Midbrain (tissue), 1 donor: Measurements from ENCODE around the gene CFB.
"Not testable (repeated sequence)": the region's sequence is repeated elsewhere in the genome, so short reads cannot be mapped to it uniquely, and the experiment has no call there.

Experiments used
- DNase-seq: peaks from one replicate; lab custom pipeline; 2025; lab: John Stamatoyannopoulos, UW

The CFB gene

DNA sequence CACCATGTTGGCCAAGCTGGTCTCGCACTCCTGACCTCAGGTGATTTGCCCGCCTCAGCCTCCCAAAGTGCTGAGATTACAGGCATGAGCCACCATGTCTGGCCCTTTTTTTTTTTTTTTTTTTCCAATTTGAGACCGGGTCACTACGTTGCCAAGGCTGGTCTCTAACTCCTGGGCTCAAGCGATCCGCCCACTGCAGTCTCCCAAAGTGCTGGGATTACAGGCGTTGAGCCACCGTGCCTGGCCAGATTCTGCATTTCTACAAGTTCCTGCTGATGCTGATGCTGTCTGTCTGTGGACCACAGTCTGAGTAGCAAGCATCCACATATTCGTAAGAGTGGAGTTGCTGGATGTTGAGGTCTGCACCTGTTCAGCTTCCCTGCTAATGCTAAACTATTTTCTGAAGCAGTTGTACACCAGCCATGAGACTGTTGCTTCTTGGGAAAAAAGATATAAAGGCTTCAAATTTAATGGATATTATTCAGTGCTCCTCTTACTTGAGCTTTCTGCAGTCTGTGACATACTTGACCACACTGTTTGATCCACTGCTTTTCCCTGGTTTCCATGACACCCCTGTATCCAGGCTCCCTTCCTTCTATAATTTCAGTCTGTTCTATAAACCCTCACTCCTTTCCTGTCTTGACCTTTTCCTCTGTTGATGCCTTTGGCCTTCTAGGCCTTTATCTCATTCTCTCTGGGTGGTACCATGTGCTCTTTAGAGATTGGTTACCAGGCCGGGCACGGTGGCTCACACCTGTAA, 33.9 kb upstream of the CFB start:
- no peak for DNase-seq

DNA sequence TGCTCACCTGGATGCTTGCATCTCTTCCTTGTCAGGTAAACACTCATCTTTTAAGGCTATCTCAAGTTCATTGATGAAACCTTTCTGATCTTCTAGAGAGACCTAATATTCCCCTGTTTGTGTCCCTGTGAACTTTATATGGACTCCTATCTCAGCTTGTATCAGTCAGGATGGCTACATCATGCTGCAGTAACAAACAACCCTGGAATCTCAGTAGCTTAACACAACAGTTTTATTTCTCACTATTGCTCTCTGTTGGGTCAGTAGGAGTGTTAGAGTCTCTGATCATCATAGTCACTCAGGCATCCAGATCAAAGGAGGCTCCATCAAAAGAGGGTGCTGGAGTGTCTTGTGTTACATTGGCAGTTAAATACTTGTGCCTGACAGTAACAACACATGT, 30.5 kb upstream of the CFB start:
- no peak for DNase-seq

DNA sequence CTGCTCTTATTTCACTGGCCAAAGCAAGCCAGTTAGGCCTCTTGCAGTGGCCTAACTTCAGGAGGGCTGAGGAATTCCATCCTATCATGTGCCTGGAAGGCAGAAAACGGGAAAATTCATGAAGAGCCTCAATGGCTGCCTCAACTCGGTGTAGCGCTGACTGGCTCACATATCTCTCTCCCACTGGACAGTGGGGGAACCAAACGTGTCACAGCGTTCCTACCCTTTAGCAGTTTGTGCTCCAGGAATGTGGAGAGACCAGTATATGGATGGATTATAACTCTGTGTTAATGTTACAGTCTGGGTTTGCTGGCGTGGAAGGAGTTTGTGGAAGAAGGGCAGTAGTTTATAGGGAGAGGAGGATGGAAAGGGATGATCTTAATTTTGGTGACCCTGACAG, 30.1 kb upstream of the CFB start:
- no peak for DNase-seq

DNA sequence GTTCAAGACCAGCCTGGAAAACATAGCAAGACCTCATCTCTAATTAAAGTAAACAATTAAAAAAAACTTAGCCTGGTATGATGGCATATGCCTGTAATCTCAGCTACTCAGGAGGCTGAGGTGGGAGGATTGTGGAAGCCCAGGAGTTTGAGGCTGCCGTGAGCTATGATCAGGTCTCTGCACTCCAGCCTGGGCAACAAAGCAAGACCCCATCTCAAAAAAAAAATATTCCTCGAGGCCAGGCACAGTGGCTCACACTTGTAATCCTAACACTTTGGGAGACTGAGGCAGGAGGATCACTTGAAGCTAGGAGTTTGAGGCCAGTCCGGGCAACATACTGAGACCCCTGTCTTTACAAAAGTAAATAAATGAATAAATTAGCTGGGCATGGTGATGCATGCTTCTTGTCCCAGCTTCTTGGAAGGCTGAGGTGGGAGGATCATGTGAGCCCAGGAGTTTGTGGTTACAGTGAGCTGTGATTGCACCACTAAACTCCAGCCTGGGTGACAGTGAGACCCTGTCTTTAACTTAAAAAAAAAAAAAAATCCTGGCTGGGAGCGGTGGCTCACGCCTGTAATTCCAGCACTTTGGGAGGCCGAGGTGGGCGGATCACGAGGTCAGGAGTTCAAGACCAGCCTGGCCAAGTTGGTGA, 27.7 kb upstream of the CFB start:
- DNase-seq: no peak

DNA sequence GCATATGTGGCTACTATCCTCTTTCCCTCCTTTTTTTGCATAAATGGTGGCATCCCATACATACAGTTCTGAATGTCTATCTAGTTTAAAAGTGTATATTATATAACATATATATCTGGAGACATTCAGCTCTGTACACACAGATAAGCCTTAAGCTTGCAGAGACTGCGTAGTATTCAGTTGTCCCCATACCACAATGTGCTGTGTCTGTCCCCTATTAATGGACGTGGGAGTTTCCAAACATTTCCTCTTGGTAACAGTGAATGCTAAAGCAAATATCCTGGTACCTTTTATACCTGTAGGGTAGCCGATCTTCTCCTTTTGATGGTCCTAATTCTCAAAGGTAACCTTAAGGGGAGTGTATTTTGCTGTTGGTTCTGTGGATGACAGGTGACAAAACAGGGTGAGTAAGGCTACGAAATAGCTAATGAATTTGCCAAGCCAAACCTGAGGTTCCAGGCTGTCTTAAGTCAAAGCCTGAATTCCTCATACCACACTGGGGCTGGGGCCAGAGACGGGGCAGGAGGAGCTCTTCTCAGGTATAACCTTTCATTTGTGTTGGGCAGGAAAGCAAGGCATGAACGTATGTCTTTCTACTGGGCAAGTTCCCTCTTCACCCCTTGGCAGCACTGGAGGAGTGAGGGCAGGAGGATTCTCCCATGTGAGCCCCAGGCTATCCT, 26.1 kb upstream of the CFB start:
- no peak for DNase-seq

DNA sequence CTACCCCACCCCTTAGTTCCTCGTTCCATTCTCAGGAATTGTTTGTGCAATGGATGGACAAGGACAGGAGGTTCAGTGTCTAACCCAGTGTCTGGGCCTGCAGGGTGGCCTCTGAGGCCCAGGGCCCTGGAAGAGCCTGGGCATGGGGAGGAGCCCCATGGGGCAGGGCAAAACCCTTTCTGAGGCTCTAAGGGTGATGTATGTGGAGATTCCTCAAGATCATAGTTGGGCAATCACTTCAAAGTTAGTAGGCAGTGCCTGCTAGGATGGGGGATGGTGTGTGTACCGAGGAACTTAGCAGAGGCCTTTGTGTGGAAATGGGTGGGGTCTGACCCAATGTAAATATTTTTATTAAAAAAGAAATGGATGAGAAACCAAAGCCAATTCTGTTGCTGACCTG, 25.1 kb upstream of the CFB start:
- DNase-seq: no peak

DNA sequence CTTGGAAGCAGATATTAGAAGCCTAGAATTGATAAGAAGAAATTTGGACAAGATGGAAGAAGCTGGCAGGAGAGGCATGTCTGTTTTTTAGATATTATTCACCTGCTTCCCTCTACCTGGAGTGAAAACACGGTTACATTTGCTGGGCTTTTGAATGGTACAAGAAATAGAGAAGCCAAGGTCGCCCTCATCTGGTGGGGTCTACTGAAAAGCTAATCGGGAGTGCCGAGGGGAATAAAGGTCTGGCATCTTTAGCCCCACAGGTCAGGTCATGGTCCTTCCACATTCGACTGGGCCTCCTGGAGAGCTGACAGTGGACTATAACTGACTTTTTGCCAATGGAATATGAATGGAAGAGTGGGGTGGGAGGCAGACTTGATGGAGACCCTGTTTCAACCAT, 23.0 kb upstream of the CFB start:
- no peak for DNase-seq

DNA sequence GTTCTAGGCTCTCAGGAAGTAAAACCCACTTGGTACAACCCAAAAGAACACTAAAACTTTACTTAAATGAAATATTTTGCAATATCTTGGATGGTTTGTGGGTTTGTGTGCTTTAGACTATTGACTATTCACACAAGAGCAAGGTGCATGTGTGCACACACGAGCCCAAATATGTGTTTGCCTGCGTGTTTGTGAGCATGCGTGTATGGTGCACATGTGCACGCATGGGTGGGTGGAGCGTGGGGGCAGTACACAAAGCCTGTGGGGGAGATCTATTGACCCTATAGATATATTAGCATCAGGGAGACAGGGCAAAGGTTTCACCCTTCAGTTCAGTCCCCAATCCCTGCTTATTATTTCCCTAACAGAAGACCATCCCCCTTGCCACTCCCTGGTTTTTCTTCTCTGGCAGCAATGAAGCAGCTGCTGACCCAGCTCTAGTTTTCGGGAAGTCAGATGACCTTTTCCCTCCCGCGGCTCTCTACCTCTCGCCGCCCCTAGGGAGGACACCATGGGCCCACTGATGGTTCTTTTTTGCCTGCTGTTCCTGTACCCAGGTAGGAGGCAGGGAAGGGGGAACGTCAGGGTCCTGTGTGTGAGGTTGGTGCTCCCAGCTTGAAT, 18.5 kb upstream of the CFB start, which contains the start of gene C2:
Gene C2 (plus strand): TSS at position 476 of the 621 bp plus-strand sequence. CDS start 36 bp downstream, at position 512.
- no peak for DNase-seq

DNA sequence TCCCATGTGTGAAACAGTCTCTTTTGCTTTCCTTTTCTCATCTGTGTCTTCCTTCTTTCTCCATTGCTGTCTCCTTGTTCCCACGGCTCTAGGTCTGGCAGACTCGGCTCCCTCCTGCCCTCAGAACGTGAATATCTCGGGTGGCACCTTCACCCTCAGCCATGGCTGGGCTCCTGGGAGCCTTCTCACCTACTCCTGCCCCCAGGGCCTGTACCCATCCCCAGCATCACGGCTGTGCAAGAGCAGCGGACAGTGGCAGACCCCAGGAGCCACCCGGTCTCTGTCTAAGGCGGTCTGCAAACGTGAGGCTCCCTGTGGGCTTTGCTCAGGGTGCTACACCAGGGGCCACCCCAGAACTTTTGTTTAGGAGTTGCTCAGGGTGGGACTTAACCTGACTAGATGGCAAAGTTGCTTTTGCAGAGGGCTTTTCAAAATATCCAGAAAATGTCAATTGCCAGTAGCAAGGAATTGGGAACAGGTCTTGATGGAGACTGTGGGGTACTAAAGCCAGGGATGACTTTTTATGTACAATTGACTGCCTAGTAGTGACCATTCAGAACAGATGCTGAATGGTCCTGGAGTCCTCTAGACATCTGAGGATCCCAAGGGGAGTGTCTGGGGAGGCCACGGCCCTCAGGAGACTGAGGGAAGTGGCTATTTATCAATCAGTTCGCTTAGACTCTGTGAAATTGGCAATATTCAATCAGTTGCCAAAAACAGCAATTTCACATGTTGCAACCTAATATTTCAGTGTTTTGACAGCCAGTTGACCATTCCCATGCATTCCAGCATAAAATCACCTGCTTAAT, 17.8 kb upstream of the CFB start:
- no peak for DNase-seq

DNA sequence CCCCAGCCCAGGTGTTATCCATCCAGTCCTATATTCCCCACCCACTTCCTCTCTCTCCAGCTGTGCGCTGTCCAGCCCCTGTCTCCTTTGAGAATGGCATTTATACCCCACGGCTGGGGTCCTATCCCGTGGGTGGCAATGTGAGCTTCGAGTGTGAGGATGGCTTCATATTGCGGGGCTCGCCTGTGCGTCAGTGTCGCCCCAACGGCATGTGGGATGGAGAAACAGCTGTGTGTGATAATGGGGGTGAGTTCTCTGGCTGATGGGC, 17.3 kb upstream of the CFB start:
- no peak for DNase-seq

DNA sequence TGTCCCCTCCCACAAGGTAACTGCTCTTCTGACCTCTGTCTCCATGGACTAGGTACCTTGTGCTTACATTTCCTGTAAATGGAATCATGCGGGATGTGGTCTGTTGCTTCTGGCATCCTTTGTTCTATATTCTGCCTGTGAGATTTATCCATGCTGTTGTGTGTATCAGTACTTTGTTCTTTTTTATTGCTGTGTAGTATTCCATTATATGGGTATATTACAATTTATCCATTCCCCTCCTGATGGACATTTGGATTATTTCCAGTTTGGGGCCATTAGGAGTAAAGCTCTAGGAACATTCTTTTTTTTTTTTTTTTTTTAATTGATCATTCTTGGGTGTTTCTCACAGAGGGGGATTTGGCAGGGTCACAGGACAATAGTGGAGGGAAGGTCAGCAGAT, 14.9 kb upstream of the CFB start:
- no peak for DNase-seq

DNA sequence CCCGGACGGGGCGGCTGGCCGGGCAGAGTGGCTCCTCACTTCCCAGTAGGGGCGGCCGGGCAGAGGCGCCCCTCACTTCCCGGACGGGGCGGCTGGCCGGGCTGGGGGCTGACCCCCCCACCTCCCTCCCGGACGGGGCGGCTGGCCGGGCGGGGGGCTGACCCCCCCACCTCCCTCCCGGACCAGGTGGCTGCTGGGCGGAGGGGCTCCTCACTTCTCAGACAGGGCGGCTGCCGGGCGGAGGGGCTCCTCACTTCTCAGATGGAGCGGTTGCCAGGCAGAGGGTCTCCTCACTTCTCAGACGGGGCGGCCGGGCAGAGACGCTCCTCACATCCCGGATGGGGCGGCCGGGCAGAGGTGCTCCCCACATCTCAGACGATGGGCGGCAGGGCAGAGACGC, 13.8 kb upstream of the CFB start:
- not testable (repeated sequence) for DNase-seq

DNA sequence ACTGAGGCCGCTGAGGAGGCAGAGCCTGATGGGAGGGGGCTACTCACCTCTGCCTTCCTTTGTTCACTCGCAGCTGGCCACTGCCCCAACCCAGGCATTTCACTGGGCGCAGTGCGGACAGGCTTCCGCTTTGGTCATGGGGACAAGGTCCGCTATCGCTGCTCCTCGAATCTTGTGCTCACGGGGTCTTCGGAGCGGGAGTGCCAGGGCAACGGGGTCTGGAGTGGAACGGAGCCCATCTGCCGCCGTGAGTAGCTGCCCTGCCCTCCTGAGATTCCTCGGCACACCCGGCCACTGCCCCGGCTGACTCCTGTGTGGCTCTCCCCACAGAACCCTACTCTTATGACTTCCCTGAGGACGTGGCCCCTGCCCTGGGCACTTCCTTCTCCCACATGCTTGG, 12.4 kb upstream of the CFB start:
- no peak for DNase-seq

DNA sequence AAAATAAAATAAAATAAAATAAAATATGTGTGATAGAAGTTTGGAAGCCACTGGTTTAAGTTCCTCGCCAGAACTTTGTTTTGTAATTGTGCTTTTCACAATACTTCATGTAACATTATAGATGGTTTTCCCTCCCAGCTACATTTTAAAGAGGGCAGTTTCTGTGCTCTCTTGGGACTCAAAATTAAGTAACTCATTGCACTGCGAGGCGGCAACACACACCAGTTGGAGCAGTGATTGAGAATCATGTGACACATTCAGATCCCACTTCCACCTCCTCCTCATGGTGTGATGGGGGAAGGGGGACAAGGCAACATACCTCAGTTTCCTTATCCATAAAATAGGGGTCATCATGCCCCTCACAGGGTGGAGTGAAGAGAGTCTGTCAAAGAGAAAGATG, 10.9 kb upstream of the CFB start:
- no peak for DNase-seq

DNA sequence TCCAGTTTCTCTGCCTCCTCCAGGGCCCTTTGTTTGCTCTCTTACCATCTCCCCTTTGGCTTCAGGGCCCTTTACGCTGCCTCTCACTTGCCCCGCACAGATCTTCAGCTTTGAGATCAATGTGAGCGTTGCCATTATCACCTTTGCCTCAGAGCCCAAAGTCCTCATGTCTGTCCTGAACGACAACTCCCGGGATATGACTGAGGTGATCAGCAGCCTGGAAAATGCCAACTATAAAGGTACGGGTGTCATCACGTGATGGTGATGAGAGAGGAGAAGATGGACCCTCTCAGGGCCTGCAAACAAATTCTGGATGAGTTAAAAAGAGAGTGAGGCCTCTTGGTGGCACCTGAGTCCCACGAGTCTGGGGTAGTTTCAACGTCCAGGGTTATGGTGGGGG, 10.1 kb upstream of the CFB start:
- DNase-seq: no peak

DNA sequence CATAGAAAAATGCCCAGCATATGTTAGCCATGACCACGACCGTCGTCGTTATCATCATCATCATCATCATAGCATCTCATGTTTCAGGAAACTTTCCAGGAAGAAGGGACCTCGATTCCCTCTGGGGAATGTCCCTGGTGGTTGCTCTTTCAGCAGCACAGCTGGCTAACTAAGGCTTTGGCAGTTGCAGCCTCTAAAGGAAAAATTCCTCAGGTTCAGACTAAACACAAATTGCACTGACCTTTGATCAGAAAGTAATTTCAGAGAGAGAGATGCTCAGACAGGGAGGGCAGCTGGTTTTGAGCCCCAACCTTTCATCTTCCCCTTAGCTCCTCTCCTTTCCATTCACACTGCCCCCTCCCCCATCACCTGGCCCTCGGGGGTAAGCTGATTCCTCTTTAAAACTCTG, 5.6 kb upstream of the CFB start:
- no peak for DNase-seq

DNA sequence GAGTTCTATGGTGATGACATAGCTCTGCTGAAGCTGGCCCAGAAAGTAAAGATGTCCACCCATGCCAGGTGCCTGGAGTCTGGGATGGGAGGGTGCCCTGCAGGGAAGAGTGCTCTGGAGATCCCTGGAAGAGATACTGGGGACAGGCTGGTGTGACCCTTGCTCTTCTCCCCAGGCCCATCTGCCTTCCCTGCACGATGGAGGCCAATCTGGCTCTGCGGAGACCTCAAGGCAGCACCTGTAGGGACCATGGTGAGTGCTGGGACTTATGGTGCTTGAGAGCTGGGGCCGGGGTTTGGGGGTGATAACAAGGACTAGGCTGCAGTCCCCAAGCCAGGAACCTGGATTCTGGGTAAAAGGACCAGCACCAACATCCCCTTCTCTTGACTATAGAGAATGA, 2.2 kb upstream of the CFB start:
- no peak for DNase-seq

DNA sequence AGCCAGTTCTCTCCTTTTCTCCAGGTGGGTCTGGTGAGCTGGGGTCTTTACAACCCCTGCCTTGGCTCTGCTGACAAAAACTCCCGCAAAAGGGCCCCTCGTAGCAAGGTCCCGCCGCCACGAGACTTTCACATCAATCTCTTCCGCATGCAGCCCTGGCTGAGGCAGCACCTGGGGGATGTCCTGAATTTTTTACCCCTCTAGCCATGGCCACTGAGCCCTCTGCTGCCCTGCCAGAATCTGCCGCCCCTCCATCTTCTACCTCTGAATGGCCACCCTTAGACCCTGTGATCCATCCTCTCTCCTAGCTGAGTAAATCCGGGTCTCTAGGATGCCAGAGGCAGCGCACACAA, 765 bp upstream of the CFB start:
- no peak for DNase-seq

DNA sequence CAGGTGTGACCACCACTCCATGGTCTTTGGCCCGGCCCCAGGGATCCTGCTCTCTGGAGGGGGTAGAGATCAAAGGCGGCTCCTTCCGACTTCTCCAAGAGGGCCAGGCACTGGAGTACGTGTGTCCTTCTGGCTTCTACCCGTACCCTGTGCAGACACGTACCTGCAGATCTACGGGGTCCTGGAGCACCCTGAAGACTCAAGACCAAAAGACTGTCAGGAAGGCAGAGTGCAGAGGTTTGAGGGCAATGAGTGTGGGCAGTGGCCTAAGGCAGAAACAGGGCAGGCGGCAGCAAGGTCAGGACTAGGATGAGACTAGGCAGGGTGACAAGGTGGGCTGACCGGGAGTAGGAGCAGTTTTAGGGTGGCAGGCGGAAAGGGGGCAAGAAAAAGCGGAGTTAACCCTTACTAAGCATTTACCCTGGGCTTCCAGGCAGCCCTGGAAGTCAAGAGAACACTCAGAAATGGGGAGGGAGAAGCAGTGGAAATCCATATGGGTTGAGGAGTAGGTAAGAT, 533 bp downstream of the CFB start:
- no peak for DNase-seq

DNA sequence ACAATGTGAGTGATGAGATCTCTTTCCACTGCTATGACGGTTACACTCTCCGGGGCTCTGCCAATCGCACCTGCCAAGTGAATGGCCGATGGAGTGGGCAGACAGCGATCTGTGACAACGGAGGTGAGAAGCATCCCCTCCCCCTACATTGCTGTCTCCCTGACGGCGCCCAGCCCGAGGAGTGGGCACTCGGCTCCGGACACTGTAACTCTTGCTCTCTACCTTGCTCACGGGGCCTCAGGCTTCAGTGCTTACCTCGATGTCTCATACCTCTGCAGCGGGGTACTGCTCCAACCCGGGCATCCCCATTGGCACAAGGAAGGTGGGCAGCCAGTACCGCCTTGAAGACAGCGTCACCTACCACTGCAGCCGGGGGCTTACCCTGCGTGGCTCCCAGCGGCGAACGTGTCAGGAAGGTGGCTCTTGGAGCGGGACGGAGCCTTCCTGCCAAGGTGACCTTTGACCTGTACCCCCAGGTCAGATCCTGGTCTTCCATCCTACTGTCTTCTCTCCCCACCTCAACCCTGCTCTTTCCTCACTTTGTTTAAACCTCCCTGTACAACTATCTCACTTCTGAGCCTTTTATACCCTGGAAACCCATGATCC, 1.3 kb downstream of the CFB start:
- DNase-seq: no peak

DNA sequence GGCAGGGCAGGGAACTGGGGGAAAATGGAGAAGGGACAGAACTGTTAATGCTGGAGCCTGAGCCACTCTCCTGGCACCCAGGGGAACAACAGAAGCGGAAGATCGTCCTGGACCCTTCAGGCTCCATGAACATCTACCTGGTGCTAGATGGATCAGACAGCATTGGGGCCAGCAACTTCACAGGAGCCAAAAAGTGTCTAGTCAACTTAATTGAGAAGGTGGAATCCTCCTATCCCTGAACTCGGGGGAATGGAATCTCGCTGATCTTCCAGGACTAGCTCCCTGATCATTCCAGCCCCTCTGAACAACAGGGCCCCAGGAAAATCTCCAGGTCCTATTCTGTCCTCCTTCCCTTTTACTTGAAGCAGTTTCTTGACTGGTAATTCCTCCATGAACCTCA, 2.0 kb downstream of the CFB start:
- DNase-seq: no peak

DNA sequence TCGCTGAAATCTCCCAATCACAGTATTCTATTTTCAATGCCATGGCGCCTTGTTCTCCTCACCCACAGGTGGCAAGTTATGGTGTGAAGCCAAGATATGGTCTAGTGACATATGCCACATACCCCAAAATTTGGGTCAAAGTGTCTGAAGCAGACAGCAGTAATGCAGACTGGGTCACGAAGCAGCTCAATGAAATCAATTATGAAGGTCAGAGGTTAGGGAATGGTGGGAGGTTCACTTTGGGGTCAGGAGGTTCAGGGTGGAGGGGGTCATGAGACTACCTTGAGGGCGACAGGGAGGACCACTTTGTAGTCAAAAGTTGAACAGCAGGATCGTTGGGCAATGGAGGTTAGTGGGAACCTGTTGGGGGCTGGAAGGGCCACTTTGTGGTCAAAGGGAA, 2.4 kb downstream of the CFB start:
- DNase-seq: no peak
